ENCODE results near the gene SLC4A1AP. TPM values are rescaled to one million over a fixed set of nuclear protein-coding genes. Genes with fewer than 3 reads are reported as not detected.

SLC4A1AP gene
- total RNA-seq, 2 experiments from 2014 or later = 22.7 to 23.5 TPM

GRCh38 chr2:27708257-27708654 is 44.6 kb downstream of the SLC4A1AP start:
- H3K9me3 Mint-ChIP-seq = no peaks in the 10 kb centered on the region
- no peak for DNase-seq
- H3K36me3 Mint-ChIP-seq (ENCODE audit: low read depth) = no peaks in the 10 kb centered on the region
- ChIA-PET POLR2A (no interaction called here), CTCF (interaction anchor here (2.0 kb wide), 1 partner anchor 25 kb away, joined by 6 read pairs; no protein-coding TSS in a partner anchor)
- peaks cover 1% of the 10 kb centered on the region for H3K27me3 Mint-ChIP-seq
- no peak overlapping the region for H3K27ac Mint-ChIP-seq
- H3K4me3 Mint-ChIP-seq = no peak overlapping the region
- H3K4me1 Mint-ChIP-seq = peaks cover 11% of the 10 kb centered on the region

GRCh38 chr2:27708666-27709065 is 45.0 kb downstream of the SLC4A1AP start:
- Mint-ChIP-seq H3K27me3 (peaks cover 1% of the 10 kb centered on the region), H3K27ac (no peak overlapping the region), H3K4me1 (peaks cover 7% of the 10 kb centered on the region), H3K4me3 (no peak overlapping the region), H3K9me3 (no peaks in the 10 kb centered on the region), H3K36me3 (ENCODE audit: low read depth) (no peaks in the 10 kb centered on the region)
- DNase-seq = no peak
- CTCF ChIA-PET = no interaction called here
- POLR2A ChIA-PET = no interaction called here

- Mint-ChIP-seq H3K27me3 (peaks cover 1% of the 10 kb centered on the region), H3K4me1 (peaks cover 4% of the 10 kb centered on the region), H3K9me3 (no peaks in the 10 kb centered on the region), H3K36me3 (ENCODE audit: low read depth) (no peaks in the 10 kb centered on the region), H3K4me3 (no peak overlapping the region), H3K27ac (no peak overlapping the region)
- POLR2A ChIA-PET = no interaction called here
- no peak for DNase-seq
- CTCF ChIA-PET = no interaction called here
These were observed 45.6 kb downstream of the SLC4A1AP start for GRCh38 chr2:27709326-27709725.

GRCh38 chr2:27709960-27710575 is 46.4 kb downstream of the SLC4A1AP start:
- POLR2A ChIA-PET = no interaction called here
- Mint-ChIP-seq H3K4me1 (peaks cover 7% of the 10 kb centered on the region), H3K9me3 (no peaks in the 10 kb centered on the region), H3K27ac (no peak overlapping the region), H3K27me3 (peaks cover 1% of the 10 kb centered on the region), H3K36me3 (ENCODE audit: low read depth) (no peaks in the 10 kb centered on the region), H3K4me3 (no peak overlapping the region)
- CTCF ChIA-PET = no interaction called here
- DNase-seq = no peak

GRCh38 chr2:27710640-27711430 is 47.1 kb downstream of the SLC4A1AP start:
- H3K27ac Mint-ChIP-seq = no peak overlapping the region
- H3K36me3 Mint-ChIP-seq (ENCODE audit: low read depth) = no peaks in the 10 kb centered on the region
- H3K27me3 Mint-ChIP-seq = peaks cover 1% of the 10 kb centered on the region
- POLR2A ChIA-PET = no interaction called here
- no peaks in the 10 kb centered on the region for H3K9me3 Mint-ChIP-seq
- no peak for DNase-seq
- CTCF ChIA-PET = interaction anchor here (0.6 to 1.2 kb wide), 3 partner anchors 12 to 148 kb away, joined by 3 read pairs; no protein-coding TSS in a partner anchor
- H3K4me1 Mint-ChIP-seq = peaks cover 7% of the 10 kb centered on the region
- H3K4me3 Mint-ChIP-seq = no peak overlapping the region

GRCh38 chr2:27711804-27712203 is 48.1 kb downstream of the SLC4A1AP start:
- Mint-ChIP-seq H3K4me3 (no peak overlapping the region), H3K27me3 (peaks cover 6% of the 10 kb centered on the region), H3K36me3 (ENCODE audit: low read depth) (no peaks in the 10 kb centered on the region), H3K4me1 (peaks cover 10% of the 10 kb centered on the region), H3K27ac (no peak overlapping the region), H3K9me3 (no peaks in the 10 kb centered on the region)
- CTCF ChIA-PET = interaction anchor here (0.5 to 2.1 kb wide), 7 partner anchors 8 to 1118 kb away, joined by 3 to 8 read pairs (median 3); no protein-coding TSS in a partner anchor
- POLR2A ChIA-PET = no interaction called here
- DNase-seq = no peak

- Mint-ChIP-seq H3K36me3 (ENCODE audit: low read depth) (no peaks in the 10 kb centered on the region), H3K9me3 (no peaks in the 10 kb centered on the region), H3K4me1 (peaks cover 15% of the 10 kb centered on the region), H3K27me3 (peaks cover 11% of the 10 kb centered on the region), H3K4me3 (no peak overlapping the region), H3K27ac (no peak overlapping the region)
- ChIA-PET CTCF (interaction anchor here (0.5 to 2.1 kb wide), 5 partner anchors 9 to 1118 kb away, joined by 3 to 8 read pairs (median 3); no protein-coding TSS in a partner anchor), POLR2A (no interaction called here)
- DNase-seq = no peak
These were observed 48.8 kb downstream of the SLC4A1AP start for GRCh38 chr2:27712522-27712921.

GRCh38 chr2:27713201-27713600 is 49.5 kb downstream of the SLC4A1AP start:
- peaks cover 17% of the 10 kb centered on the region for H3K27me3 Mint-ChIP-seq
- ChIA-PET CTCF (interaction anchor here (0.6 to 2.1 kb wide), 3 partner anchors 9 to 337 kb away, joined by 3 to 8 read pairs (median 7); no protein-coding TSS in a partner anchor), POLR2A (interaction anchor here (0.6 kb wide), 1 partner anchor 410 kb away, joined by 4 read pairs; no protein-coding TSS in a partner anchor)
- peaks cover 15% of the 10 kb centered on the region for H3K4me1 Mint-ChIP-seq
- DNase-seq = no peak
- H3K4me3 Mint-ChIP-seq = no peak overlapping the region
- no peaks in the 10 kb centered on the region for H3K9me3 Mint-ChIP-seq
- no peaks in the 10 kb centered on the region for H3K36me3 Mint-ChIP-seq (ENCODE audit: low read depth)
- no peak overlapping the region for H3K27ac Mint-ChIP-seq

- CTCF ChIA-PET = interaction anchor here (0.6 to 2.1 kb wide), 5 partner anchors 10 to 48 kb away, joined by 3 to 10 read pairs (median 7); no protein-coding TSS in a partner anchor
- POLR2A ChIA-PET = no interaction called here
These were observed 50.4 kb downstream of the SLC4A1AP start for GRCh38 chr2:27714053-27714452.

GRCh38 chr2:27714851-27715291 is 51.2 kb downstream of the SLC4A1AP start:
- POLR2A ChIA-PET = no interaction called here
- no peak for DNase-seq
- CTCF ChIA-PET = interaction anchor here (0.8 to 2.0 kb wide), 3 partner anchors 11 to 38 kb away, joined by 3 to 10 read pairs (median 4); no protein-coding TSS in a partner anchor
- no peak overlapping the region for H3K27ac Mint-ChIP-seq
- H3K9me3 Mint-ChIP-seq = no peaks in the 10 kb centered on the region
- no peaks in the 10 kb centered on the region for H3K36me3 Mint-ChIP-seq (ENCODE audit: low read depth)
- peaks cover 19% of the 10 kb centered on the region for H3K4me1 Mint-ChIP-seq
- H3K27me3 Mint-ChIP-seq = peaks cover 17% of the 10 kb centered on the region
- H3K4me3 Mint-ChIP-seq = no peak overlapping the region

More at GRCh38 chr2:27714053-27714452, 50.4 kb downstream of the SLC4A1AP start:
- H3K27me3 Mint-ChIP-seq = peaks cover 18% of the 10 kb centered on the region
- no peaks in the 10 kb centered on the region for H3K9me3 Mint-ChIP-seq
- no peak overlapping the region for H3K4me3 Mint-ChIP-seq
- H3K36me3 Mint-ChIP-seq (ENCODE audit: low read depth) = no peaks in the 10 kb centered on the region
- DNase-seq = no peak
- H3K4me1 Mint-ChIP-seq = peaks cover 15% of the 10 kb centered on the region
- no peak overlapping the region for H3K27ac Mint-ChIP-seq

GRCh38 chr2:27715318-27716210 is 51.9 kb downstream of the SLC4A1AP start:
- no peak overlapping the region for H3K27ac Mint-ChIP-seq
- no peaks in the 10 kb centered on the region for H3K9me3 Mint-ChIP-seq
- no peak overlapping the region for H3K4me3 Mint-ChIP-seq
- POLR2A ChIA-PET = no interaction called here
- peaks cover 17% of the 10 kb centered on the region for H3K27me3 Mint-ChIP-seq
- CTCF ChIA-PET = interaction anchor here (1.3 to 2.5 kb wide), 3 partner anchors 9 to 32 kb away, joined by 4 to 10 read pairs (median 7); no protein-coding TSS in a partner anchor
- H3K36me3 Mint-ChIP-seq (ENCODE audit: low read depth) = no peaks in the 10 kb centered on the region
- peaks cover 26% of the 10 kb centered on the region for H3K4me1 Mint-ChIP-seq
- DNase-seq = peak; percentile 34

- no peaks in the 10 kb centered on the region for H3K36me3 Mint-ChIP-seq (ENCODE audit: low read depth)
- H3K4me3 Mint-ChIP-seq = peak overlapping the region; percentile 53
- H3K27ac Mint-ChIP-seq = no peak overlapping the region
- H3K27me3 Mint-ChIP-seq = peaks cover 17% of the 10 kb centered on the region
- ChIA-PET CTCF (interaction anchor here (0.8 to 2.5 kb wide), 4 partner anchors 9 to 33 kb away, joined by 3 to 10 read pairs (median 5); no protein-coding TSS in a partner anchor), POLR2A (no interaction called here)
- DNase-seq = no peak
- H3K9me3 Mint-ChIP-seq = no peaks in the 10 kb centered on the region
- H3K4me1 Mint-ChIP-seq = peaks cover 36% of the 10 kb centered on the region
These were observed 52.8 kb downstream of the SLC4A1AP start for GRCh38 chr2:27716301-27717069.
